ENCODE data around the gene HIGD1A.

DNA sequence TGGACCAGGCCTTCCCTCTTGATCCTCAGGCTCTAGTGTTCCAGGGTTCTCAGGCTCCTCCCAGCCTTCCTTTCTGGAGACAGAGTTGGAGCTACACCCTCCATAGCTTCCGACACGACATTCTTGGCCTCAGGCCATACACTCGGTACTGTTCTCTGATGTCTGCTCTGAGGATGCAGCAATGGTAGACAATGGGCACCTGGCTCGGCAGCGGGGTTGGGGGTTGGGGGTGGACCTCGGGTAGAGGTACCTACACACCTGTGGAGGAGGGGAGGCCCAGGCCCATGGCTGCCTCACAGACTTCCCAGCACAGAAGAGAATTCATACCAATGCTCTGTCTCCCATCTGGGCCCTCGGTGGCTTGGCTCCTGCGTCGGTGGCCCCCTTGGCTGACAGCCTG lies 52.7 kb downstream of the HIGD1A start:
- TF ChIP-seq, protein P1, sequence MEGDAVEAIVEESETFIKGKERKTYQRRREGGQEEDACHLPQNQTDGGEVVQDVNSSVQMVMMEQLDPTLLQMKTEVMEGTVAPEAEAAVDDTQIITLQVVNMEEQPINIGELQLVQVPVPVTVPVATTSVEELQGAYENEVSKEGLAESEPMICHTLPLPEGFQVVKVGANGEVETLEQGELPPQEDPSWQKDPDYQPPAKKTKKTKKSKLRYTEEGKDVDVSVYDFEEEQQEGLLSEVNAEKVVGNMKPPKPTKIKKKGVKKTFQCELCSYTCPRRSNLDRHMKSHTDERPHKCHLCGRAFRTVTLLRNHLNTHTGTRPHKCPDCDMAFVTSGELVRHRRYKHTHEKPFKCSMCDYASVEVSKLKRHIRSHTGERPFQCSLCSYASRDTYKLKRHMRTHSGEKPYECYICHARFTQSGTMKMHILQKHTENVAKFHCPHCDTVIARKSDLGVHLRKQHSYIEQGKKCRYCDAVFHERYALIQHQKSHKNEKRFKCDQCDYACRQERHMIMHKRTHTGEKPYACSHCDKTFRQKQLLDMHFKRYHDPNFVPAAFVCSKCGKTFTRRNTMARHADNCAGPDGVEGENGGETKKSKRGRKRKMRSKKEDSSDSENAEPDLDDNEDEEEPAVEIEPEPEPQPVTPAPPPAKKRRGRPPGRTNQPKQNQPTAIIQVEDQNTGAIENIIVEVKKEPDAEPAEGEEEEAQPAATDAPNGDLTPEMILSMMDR (conservative IDR thresholded peaks at IDR 0.05; ENCODE audit: low read depth, low read length), result no peak
- TF ChIP-seq EZH2 (IDR thresholded peaks at IDR 0.05; ENCODE audit: low read length, unreplicated experiment), result no peak
- no peak for TF ChIP-seq EZH2phosphoT487 (IDR thresholded peaks at IDR 0.05; ENCODE audit: borderline replicate concordance, low read length)

All from PC-3 (cell line).